Measurements from ENCODE around the gene C17orf113.

The C17orf113 gene

GRCh38 chr17:42050393-42051012, at the start of gene C17orf113:
Gene C17orf113, minus strand, starts transcription at chr17:42050601. Its CDS starts 7,225 bp downstream, at chr17:42043376.
- DNase-seq (ENCODE audit: low spot score) = peak; percentile 68

- no peak for DNase-seq (ENCODE audit: low spot score)
Measured at GRCh38 chr17:42098730-42099399, 48.5 kb upstream of the C17orf113 start.

- DNase-seq (ENCODE audit: low spot score) = peak; percentile 69
Measured at GRCh38 chr17:42097691-42098631, 47.6 kb upstream of the C17orf113 start, which contains the start of gene ZNF385C. Gene ZNF385C, minus strand, starts transcription at chr17:42098473. Its CDS starts 35,417 bp downstream, at chr17:42063056.

- no peak for DNase-seq (ENCODE audit: low spot score)
Measured at GRCh38 chr17:42096360-42097111, 46.1 kb upstream of the C17orf113 start.

- no peak for DNase-seq (ENCODE audit: low spot score)
Measured at GRCh38 chr17:42094375-42095069, 44.1 kb upstream of the C17orf113 start.

GRCh38 chr17:42092939-42093338, 42.5 kb upstream of the C17orf113 start:
- DNase-seq (ENCODE audit: low spot score) = no peak

GRCh38 chr17:42090964-42091790, 40.8 kb upstream of the C17orf113 start:
- no peak for DNase-seq (ENCODE audit: low spot score)

GRCh38 chr17:42088736-42089135, 38.3 kb upstream of the C17orf113 start:
- no peak for DNase-seq (ENCODE audit: low spot score)

- DNase-seq (ENCODE audit: low spot score) = no peak
Measured at GRCh38 chr17:42087736-42088705, 37.6 kb upstream of the C17orf113 start.

GRCh38 chr17:42087042-42087701, 36.8 kb upstream of the C17orf113 start:
- no peak for DNase-seq (ENCODE audit: low spot score)

GRCh38 chr17:42081516-42082129, 31.2 kb upstream of the C17orf113 start:
- no peak for DNase-seq (ENCODE audit: low spot score)

- no peak for DNase-seq (ENCODE audit: low spot score)
Measured at GRCh38 chr17:42079541-42079940, 29.1 kb upstream of the C17orf113 start.

GRCh38 chr17:42078396-42079043, 28.1 kb upstream of the C17orf113 start:
- DNase-seq (ENCODE audit: low spot score) = no peak

- DNase-seq (ENCODE audit: low spot score) = no peak
Measured at GRCh38 chr17:42077755-42078154, 27.4 kb upstream of the C17orf113 start.

GRCh38 chr17:42076797-42077559, 26.6 kb upstream of the C17orf113 start:
- DNase-seq (ENCODE audit: low spot score) = no peak

- DNase-seq (ENCODE audit: low spot score) = no peak
Measured at GRCh38 chr17:42075789-42076188, 25.4 kb upstream of the C17orf113 start.
